SK-N-SH (cell line): Measurements from ENCODE around the gene PKN3.

Source experiments
- FOSL2 ChIP-seq: IDR thresholded peaks from 2 replicates; pipeline ENCODE4 v1.4.0; 2012; ENCODE audit warnings: low read depth, mild to moderate bottlenecking, moderate library complexity, borderline replicate concordance
- GABPA ChIP-seq: IDR thresholded peaks from 2 replicates; pipeline ENCODE4 v1.4.0; 2012; ENCODE audit warnings: low read depth, mild to moderate bottlenecking
- RFX5 ChIP-seq: IDR thresholded peaks from 2 replicates; pipeline ENCODE4 v1.6.1; 2012; ENCODE audit warnings: mild to moderate bottlenecking, improper control_type of control experiment, low read length
- RXRA ChIP-seq: IDR thresholded peaks from 2 replicates; pipeline ENCODE4 v1.4.0; 2012; ENCODE audit warnings: low read depth, mild to moderate bottlenecking, borderline replicate concordance
- SMC3 ChIP-seq: IDR thresholded peaks from 2 replicates; pipeline ENCODE4 v1.6.1; 2012; ENCODE audit warnings: low read depth, low read length, improper control_type of control experiment
- TEAD4 ChIP-seq: IDR thresholded peaks from 2 replicates; pipeline ENCODE4 v1.4.0; 2012; ENCODE audit warnings: mild to moderate bottlenecking, borderline replicate concordance; ENCODE audit not compliant: insufficient read depth
- TF ChIP-seq, protein P1 (sequence below): IDR thresholded peaks from 2 replicates; pipeline ENCODE4 v1.4.0; 2012; ENCODE audit warnings: low read depth, borderline replicate concordance
- TF ChIP-seq, protein P2 (sequence below): fragments of 200-600 bp; sonication (generic); IDR thresholded peaks from 2 replicates; pipeline ENCODE4 v1.6.1; 2017; ENCODE audit warnings: antibody characterized with exemption, mild to moderate bottlenecking, moderate library complexity
- TF ChIP-seq, protein P3 (sequence below): IDR thresholded peaks from 2 replicates; pipeline ENCODE4 v1.4.0; 2012; ENCODE audit warnings: low read depth

DNA sequence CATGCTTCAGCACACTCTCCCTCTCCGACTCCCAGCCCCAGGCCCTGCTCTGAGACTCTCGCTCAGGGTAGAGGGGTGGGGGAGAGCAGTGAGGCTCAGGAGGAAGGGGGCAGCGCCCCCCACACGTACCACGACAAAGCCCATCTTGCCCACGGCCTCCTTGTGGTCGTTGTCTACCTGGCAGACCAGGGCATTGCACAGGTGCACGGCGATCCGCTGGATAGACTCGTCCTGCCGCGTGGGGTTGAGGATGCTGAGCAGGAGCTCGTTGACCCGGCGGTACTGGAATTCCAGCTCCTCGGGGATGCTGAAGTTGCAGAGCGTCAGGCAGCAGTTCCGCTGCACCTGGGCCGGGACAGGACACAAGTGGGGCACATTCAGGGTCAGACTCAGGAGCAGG lies 40.1 kb downstream of the PKN3 start:
- TF ChIP-seq TEAD4 (no peak), RFX5 (no peak), RXRA (no peak), FOSL2 (no peak), GABPA (no peak), SMC3 (no peak)
- TF ChIP-seq, protein P1, sequence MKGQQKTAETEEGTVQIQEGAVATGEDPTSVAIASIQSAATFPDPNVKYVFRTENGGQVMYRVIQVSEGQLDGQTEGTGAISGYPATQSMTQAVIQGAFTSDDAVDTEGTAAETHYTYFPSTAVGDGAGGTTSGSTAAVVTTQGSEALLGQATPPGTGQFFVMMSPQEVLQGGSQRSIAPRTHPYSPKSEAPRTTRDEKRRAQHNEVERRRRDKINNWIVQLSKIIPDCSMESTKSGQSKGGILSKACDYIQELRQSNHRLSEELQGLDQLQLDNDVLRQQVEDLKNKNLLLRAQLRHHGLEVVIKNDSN = no peak
- TF ChIP-seq, protein P2, sequence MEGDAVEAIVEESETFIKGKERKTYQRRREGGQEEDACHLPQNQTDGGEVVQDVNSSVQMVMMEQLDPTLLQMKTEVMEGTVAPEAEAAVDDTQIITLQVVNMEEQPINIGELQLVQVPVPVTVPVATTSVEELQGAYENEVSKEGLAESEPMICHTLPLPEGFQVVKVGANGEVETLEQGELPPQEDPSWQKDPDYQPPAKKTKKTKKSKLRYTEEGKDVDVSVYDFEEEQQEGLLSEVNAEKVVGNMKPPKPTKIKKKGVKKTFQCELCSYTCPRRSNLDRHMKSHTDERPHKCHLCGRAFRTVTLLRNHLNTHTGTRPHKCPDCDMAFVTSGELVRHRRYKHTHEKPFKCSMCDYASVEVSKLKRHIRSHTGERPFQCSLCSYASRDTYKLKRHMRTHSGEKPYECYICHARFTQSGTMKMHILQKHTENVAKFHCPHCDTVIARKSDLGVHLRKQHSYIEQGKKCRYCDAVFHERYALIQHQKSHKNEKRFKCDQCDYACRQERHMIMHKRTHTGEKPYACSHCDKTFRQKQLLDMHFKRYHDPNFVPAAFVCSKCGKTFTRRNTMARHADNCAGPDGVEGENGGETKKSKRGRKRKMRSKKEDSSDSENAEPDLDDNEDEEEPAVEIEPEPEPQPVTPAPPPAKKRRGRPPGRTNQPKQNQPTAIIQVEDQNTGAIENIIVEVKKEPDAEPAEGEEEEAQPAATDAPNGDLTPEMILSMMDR = no peak
- TF ChIP-seq, protein P3, sequence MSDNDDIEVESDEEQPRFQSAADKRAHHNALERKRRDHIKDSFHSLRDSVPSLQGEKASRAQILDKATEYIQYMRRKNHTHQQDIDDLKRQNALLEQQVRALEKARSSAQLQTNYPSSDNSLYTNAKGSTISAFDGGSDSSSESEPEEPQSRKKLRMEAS = no peak
